GM21737 (cell line): ENCODE results near the gene FGB.

ENCODE experiments used
- ATAC-seq: cut with Tn5 transposase; IDR thresholded peaks from one replicate; pipeline ENCODE4 v1.9.1; 2021; ENCODE audit warnings: mild to moderate bottlenecking, moderate library complexity; ENCODE audit not compliant: unreplicated experiment

FGB gene

DNA sequence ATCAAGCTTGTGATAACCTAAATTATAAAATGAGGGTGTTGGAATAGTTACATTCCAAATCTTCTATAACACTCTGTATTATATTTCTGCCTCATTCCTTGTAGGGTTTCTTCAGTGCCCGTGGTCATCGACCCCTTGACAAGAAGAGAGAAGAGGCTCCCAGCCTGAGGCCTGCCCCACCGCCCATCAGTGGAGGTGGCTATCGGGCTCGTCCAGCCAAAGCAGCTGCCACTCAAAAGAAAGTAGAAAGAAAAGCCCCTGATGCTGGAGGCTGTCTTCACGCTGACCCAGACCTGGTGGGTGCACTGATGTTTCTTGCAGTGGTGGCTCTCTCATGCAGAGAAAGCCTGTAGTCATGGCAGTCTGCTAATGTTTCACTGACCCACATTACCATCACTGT, 2.9 kb downstream of the FGB start:
- no peak for ATAC-seq

DNA sequence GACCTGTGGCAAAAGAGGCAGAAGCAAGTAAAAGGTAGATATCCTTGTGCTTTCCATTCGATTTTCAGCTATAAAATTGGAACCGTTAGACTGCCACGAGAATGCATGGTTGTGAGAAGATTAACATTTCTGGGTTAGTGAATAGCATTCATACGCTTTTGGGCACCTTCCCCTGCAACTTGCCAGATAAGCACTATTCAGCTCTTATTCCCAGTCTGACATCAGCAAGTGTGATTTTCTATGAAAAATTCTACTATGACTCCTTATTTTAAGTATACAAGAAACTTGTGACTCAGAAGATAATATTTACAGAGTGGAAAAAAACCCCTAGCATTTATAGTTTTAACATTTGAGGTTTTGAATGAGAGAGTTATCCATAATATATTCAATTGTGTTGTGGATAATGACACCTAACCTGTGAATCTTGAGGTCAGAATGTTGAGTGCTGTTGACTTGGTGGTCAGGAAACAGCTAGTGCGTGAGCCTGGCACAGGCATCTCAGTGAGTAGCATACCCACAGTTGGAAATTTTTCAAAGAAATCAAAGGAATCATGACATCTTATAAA, 3.9 kb downstream of the FGB start:
- no peak for ATAC-seq

DNA sequence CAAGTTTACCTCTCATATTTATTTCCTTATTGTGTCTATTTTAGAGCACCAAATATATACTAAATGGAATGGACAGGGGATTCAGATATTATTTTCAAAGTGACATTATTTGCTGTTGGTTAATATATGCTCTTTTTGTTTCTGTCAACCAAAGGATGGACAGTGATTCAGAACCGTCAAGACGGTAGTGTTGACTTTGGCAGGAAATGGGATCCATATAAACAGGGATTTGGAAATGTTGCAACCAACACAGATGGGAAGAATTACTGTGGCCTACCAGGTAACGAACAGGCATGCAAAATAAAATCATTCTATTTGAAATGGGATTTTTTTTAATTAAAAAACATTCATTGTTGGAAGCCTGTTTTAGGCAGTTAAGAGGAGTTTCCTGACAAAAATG, 6.2 kb downstream of the FGB start:
- no peak for ATAC-seq

DNA sequence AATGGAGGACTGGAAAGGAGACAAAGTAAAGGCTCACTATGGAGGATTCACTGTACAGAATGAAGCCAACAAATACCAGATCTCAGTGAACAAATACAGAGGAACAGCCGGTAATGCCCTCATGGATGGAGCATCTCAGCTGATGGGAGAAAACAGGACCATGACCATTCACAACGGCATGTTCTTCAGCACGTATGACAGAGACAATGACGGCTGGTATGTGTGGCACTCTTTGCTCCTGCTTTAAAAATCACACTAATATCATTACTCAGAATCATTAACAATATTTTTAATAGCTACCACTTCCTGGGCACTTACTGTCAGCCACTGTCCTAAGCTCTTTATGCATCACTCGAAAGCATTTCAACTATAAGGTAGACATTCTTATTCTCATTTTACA, 6.8 kb downstream of the FGB start:
- no peak for ATAC-seq

DNA sequence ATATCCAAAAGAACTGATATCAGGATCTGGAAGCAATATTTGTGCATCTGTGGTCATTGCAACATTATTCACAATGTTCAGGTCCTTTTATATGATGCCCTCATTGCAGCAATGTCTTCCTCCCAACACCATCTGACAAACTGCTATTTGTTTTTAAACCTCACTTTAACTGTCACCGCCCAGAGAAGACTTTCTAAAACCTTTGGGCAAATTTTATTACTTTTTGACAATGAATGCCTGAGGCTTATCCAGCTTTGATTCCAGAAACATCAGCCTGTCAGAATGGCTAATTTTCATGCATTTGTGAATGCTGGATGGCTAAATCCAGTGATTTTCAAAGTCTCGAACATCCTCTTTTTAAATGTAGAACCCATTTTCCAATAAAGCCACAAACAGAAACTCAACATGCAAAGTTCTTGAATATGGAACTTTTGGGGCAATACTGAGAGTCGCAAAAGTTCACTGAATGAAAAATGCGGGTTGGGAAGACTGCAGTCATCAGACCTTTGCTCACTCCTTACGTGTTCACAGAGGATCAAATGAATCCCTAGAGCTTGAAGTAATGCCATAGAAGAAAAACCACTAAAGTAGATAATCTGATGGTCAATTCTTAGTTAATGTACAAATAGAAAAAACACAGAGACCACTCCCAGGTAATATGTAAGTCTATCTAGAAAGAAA, 10.5 kb downstream of the FGB start:
- ATAC-seq: no peak

DNA sequence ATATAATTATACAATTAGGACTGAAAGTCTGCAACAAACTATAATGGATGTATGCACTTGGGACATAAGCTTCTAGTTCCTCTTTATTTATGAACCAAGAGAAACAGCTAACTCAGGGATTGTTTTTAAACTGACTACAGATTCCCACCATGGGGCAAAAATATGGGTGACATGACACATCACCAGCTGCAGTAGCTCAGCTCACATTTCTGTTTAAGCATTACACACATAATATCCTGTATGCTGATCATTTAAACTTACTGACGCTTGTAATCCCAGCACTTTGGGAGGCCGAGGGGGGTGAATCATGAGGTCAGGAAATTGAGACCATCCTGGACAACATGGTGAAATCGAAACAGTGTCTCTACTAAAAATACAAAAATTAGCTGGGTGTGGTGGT, 11.5 kb downstream of the FGB start:
- ATAC-seq: no peak

DNA sequence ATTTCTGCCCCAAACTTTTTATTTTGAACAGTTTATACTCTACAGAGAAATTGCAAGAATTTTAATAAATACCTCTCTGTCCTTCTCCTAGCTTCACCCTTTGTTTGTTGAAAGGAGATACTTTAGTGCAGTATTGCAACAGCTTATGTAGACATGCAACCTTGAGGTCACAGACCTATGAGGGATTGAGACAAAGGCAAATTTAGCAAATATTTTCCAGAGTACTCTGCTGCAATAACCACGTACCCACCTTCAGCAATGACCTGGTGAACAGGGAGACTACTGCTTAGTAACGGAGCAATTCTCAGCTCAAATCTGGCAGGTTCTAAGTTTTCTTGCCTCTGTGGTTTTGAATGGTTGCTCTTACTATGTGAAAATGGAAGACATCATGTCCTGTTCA, 14.5 kb downstream of the FGB start:
- no peak for ATAC-seq

DNA sequence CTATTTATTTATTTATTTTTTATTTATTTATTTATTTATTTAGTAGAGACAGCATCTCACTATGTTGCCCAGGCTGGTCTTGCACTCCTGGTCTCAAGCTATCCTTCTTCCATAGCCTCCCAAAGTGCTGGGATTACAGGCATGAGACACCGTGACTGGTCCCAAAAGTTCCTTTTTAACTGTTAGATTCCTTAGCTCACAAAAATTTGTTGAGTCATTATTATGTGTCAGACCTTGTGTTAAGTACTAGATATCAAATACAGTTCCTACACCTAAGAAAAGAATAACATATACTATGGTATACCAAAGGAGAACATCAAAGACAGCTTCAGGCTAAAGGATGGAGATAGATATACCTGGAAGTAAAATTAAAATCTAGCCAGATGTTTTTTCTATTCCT, 16.1 kb downstream of the FGB start:
- ATAC-seq: no peak

DNA sequence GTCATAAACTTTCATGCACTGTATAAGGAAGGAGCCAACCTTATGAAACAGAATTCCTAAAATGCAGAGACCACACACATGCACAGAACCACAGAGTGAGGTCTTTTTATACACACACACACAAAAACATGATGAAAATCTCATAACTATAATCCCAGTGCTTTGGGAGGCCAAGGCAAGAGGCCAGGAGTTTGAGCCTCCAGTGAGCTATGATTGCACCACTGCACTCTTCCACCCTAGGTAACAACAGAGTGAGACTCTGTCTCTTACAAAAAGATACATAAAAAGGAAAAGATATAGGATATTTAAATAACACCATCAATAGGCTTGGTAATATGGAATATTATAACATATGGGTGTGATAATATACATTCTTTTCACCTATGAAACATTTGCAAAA, 17.1 kb downstream of the FGB start:
- ATAC-seq: no peak

DNA sequence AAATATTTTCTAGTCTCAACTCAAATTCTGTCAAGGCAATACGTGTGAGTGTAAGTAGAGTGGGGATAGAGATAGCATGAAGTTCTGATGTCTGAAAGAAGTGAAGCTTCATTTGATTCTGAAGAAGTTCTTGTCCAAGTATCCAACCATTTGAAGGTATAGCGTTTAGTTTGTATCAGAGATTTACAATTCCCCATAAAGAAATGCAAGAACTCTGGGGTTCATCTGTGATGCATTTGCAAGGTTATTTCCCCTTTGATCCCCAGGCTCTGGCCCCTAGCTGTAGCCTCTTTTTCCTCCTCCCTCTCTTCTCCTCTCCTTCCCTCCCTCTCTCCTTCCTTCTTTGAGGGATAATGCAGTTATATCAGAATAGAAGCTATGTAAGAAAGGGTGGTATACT, 19.9 kb downstream of the FGB start:
- ATAC-seq: no peak

DNA sequence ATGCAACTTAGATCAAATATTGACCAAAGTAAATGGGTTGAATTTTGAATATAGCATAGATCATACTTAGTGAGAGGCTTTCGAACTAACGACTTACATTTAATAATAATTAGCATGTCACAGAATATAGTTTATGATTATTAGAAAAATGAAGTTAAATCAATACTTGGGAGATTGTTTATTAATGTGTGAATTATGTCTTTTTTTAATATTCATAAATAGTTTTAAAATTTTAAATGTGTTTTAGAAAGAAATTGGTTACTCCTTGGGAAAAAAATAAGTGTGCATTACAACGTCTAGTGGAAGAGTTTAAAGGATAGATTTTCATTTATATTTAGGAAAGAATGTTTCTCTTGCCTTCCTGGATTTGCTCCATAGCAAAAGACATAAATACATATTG, 20.4 kb downstream of the FGB start:
- no peak for ATAC-seq

DNA sequence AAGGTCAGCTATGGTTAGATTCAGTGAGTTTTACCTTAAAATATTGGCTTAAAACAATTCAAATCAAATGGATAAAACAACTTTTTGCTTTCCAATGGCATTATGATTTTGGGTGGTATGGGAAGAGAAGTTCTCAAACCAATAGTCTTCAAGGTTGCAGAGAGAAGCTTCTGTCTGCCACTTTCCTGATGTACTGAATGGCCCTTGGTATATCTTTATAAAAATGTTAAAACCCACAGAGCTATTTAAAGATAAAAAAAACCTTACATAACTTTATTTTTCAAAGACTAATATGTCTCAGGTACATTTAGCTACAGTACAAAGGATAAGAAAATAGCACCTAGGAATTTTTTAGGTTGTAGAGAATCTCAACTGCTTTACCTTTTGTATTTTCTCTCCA, 20.9 kb downstream of the FGB start:
- ATAC-seq: no peak

DNA sequence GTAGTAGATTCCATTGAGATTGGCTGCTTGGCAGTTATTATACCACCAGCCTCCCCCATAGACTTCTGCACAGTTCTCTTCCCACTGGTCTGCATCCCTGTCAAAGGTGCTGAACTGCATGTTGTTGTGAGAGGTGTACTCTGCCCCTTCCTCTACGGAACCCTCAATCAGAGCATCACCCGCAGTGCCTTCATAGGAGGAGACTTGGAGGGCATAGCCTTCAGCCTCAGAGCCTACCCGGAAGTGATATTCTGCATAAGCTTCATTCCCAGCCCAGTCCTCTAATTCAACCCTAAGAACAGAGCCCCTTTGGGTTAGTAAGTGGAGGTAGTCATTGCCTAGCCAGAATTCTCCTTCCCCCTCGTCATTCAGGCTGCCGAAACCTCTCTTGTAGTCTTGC, 21.4 kb downstream of the FGB start:
- ATAC-seq: no peak

DNA sequence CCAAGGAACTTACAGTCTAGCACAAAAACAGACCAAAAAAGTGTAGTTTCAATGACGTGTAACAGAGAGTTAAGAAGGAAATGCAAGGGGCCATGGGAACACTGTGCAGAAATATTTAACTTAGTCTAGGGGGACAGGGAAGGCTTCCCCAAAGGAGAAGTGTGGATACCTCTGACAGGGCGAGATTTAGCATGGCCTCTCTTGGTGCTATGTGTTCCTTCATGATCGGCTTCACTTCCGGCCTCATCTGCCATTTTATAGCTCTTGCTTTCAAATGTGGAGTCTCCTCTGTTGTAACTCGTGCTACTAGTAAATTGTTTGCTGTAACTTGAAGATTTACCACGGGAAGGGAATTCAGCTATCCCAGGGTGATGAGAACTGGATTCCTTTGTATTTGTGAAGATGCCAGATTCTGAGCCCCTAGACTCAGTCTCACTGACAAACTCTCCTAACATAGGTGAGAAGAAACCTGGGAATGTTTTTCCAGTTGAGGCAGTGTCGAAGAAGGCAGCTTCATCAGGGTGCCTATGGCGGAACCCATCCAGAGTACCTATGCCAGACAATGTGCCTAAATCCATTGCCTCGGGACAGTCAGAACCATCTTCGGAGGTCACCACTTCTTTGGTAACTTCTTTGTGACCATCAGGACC, 22.7 kb downstream of the FGB start:
- no peak for ATAC-seq

DNA sequence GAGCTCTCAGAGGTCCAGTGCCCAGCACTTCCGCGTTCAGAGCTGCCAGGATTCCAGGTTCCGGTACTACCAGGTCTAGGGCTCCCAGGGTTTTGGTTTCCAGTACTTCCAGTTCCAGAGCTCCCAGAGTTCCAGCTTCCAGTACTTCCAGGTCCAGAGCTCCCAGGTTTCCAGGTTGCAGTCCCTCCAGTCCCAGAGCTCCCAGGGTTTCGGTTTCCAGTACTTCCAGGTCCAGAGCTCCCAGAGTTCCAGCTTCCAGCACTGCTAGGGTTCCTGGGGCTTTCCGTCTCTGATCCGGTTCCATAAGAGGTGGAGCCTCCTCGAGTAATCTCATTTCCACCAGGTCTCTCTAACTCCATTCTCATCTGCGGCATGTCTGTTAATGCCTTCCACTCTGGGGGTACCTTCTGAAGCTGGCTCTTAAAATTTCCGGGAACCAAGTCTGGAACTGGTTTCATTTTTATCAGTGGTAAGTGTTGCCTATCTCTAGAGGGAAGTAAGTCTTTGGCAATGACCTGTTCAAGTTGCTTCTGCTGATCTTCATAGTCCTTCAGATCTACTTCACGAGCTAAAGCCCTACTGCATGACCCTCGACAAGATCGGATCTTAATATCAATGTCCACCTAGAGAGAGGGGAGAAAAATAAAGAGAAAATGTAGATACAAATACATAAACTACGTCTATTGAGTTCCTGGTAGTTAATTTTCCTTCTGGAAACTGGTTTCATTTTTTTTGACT, 23.7 kb downstream of the FGB start:
- no peak for ATAC-seq

DNA sequence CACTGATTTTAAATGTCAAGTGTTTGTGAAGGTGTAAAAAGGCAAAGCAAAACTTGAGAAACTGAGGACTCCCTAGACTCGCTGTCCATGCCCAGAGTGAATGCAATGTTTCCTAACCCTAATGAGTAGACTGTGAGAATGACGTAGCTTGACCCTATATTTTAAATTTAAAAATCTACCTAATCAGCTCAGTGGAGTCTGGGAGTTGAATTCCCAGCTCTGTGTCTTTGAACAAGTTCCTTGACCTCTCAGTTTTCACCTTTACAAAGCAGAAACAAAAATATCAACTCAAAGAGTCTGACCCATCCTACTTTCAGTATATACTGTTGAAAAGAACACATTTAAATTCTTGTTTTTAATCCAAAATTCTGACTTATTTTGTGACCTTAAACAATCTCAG, 25.4 kb downstream of the FGB start:
- no peak for ATAC-seq

DNA sequence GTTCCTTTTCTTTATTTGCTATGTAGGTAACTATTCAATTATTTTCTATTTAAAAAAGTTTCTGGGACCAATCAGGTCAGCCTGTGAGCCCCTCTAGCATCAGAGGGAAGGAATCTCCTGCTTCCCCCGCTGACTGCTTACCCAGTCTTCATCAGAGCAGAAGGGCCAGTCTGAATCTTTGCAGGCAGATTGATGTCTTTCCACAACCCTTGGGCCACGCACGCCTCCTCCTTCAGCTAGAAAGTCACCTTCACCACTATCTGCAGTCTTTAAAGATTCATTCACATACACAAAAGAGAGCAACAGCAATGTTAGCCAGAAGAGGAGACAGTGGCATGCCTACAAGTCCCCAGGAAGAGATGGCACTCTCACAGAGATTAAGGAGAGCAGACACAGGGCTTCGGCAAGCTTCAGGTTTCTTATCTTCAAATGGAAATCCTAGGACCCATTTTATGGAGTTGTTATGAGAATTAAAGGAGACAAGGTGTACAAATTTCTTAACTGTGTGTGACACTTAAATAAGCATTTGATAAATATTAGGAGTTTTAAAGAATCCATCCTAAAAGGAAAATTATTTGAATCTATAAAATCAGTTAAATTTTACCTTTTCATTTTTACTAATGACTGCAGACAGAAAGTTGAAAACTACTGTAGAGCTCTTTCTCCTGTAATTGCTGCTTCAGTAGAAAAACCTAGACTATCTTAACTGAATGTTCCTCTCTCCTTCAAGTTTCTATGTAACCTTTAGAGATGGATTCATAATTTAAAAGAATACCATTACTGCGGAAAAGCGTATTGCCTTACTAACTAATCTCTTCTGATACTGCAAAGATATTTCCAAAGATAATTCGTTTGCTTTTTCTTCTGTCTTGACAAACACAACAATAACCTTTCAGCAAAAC, 26.7 kb downstream of the FGB start:
- no peak for ATAC-seq

DNA sequence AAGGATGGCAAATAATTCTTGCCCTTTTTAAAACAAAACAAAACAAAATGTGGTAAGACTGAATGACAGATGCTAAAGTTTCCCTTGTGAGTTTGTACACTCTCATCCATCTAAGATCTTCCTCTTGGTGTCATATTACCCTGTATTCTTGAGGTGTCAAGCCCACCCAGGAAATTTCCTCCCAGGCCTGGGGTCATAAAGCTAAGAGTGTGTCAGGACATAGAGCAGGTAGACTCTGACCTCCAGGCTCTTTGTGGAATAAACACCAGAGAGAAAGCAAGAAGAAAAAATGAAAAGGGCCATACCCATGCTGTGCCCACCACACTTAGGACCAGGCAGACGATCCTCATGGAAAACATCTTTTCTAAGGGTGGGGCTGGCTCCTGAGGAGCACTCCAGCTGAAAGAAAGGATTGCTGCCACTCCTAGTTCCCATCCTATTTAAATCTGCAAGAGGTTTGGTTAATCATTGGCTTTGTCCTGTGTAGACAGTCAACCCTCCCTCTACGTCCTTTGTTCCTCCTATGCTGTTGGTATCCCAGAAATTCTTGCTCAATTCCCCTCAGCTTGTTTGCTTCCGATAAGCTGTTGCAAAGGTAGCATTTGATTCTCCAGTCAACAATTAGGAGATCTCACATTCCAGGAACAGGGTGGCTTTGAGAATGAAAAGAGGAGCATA, 27.7 kb downstream of the FGB start, which contains the start of gene FGA:
Gene FGA (minus strand): TSS at position 414 of the 678 bp plus-strand sequence. CDS start 55 bp downstream, at position 359.
- ATAC-seq: no peak

DNA sequence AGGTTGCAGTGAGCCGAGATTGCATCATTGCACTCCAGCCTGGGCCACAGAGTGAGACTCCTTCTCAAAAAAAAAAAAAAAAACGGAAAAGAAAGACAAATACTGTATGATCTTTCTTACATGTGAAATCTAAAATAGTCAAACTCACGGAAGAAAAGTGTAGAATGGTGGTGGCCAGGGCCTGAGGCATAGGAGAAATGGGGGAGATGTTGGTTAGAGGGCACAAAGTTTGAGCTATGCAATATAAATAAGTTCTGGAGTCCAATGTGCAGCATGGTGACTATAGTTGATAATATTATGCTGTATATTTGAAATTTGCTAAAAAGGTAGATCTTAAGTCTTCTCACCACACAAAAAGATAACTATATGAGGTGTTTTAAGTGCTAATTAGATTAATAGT, 29.1 kb downstream of the FGB start:
- no peak for ATAC-seq

DNA sequence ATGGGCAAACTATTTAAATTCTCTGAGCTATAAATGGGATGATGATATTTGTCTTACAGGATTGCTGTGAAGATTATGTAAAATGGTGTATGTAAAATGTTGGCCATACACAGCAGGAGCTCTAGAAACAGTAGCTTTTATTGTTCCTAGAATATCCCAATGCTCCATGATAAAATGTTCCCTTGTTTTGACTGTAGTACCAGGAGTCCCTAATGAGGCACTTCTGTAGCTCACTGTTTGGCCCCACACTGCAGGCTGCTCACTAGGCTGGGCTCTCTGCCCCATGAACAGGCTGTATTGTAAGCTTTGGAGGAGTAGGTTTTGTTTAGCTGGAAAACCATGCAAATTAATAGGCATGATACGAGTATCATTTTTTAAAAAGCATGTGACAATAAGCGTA, 31.1 kb downstream of the FGB start:
- no peak for ATAC-seq
